ENCODE data around the gene SESTD1.

Gene SESTD1

GRCh38 chr2:179181002-179181401 is 83.6 kb downstream of the SESTD1 start:
- DNase-seq, result no peak

GRCh38 chr2:179180242-179180641 is 84.4 kb downstream of the SESTD1 start:
- DNase-seq, result no peak

GRCh38 chr2:179179719-179180118 is 84.9 kb downstream of the SESTD1 start:
- DNase-seq, result no peak

- DNase-seq, result no peak
These were observed 86.9 kb downstream of the SESTD1 start for GRCh38 chr2:179177694-179178093.

- DNase-seq, result no peak
These were observed 90.4 kb downstream of the SESTD1 start for GRCh38 chr2:179174240-179174639.

- DNase-seq, result no peak
These were observed 91.7 kb downstream of the SESTD1 start for GRCh38 chr2:179172894-179173293.

- no peak for DNase-seq
These were observed 93.3 kb downstream of the SESTD1 start for GRCh38 chr2:179171371-179171770.

GRCh38 chr2:179170901-179171300 is 93.7 kb downstream of the SESTD1 start:
- no peak for DNase-seq

GRCh38 chr2:179165356-179166000 is 99.2 kb downstream of the SESTD1 start:
- DNase-seq, result no peak

- no peak for DNase-seq
These were observed 123.4 kb downstream of the SESTD1 start for GRCh38 chr2:179141206-179141605.

- no peak for DNase-seq
These were observed 124.1 kb downstream of the SESTD1 start for GRCh38 chr2:179140571-179140970.

GRCh38 chr2:179139506-179139905 is 125.1 kb downstream of the SESTD1 start:
- DNase-seq, result no peak

- no peak for DNase-seq
These were observed 127.4 kb downstream of the SESTD1 start for GRCh38 chr2:179137200-179137759.

- DNase-seq, result no peak
These were observed 131.6 kb downstream of the SESTD1 start for GRCh38 chr2:179133016-179133415.

GRCh38 chr2:179132076-179132475 is 132.6 kb downstream of the SESTD1 start:
- DNase-seq, result no peak

GRCh38 chr2:179130560-179130959 is 134.1 kb downstream of the SESTD1 start:
- DNase-seq, result no peak

GRCh38 chr2:179129574-179130238 is 134.9 kb downstream of the SESTD1 start:
- no peak for DNase-seq

GRCh38 chr2:179125404-179125803 is 139.2 kb downstream of the SESTD1 start:
- no peak for DNase-seq

GRCh38 chr2:179124282-179124681 is 140.3 kb downstream of the SESTD1 start:
- DNase-seq, result no peak

GRCh38 chr2:179123272-179123662 is 141.4 kb downstream of the SESTD1 start:
- DNase-seq, result no peak

- DNase-seq, result no peak
These were observed 156.9 kb downstream of the SESTD1 start for GRCh38 chr2:179107737-179108136.

GRCh38 chr2:179106676-179107428 is 157.8 kb downstream of the SESTD1 start:
- DNase-seq, result no peak

- no peak for DNase-seq
These were observed 158.3 kb downstream of the SESTD1 start for GRCh38 chr2:179106342-179106675.

GRCh38 chr2:179104736-179105135 is 159.9 kb downstream of the SESTD1 start:
- no peak for DNase-seq

Measured in activated CD4-positive, alpha-beta T cell treated with anti-CD3 and anti-CD28 coated beads, Interleukin-2, amount 50 U/mL, for 1 hour (primary cell).